Fibroblast of lung (primary cell): Measurements from ENCODE around the gene KCNK10.

Experiments used
- CTCF ChIP-seq, 2 donors: IDR thresholded peaks in 1 of 2; conservative IDR thresholded peaks in 1 of 2; 1 replicate in 1 of 2; 2 replicates in 1 of 2; pipeline ENCODE4 v1.5.1; 2011 to 2012; ENCODE audit warnings: low read length in 2 of 2, control low read depth in 1 of 2, inconsistent platforms in 1 of 2, low read depth in 1 of 2, mild to moderate bottlenecking in 1 of 2
- EZH2 ChIP-seq: IDR thresholded peaks from 2 replicates; pipeline ENCODE4 v1.5.1; 2012; ENCODE audit warnings: low read length, control low read depth, mild to moderate bottlenecking; ENCODE audit errors: missing control alignments

GRCh38 chr14:88249266-88249665, 73.8 kb downstream of the KCNK10 start:
- TF ChIP-seq CTCF (conservative IDR thresholded peaks at IDR 0.05 in 1 of 2, IDR thresholded peaks at IDR 0.05 in 1 of 2; ENCODE audit: low read depth in 1 of 2, low read length in 2 of 2) (no peak), EZH2 (no peak)
